Retina (tissue), 1 donor: ENCODE results near the gene NR1H2.
"Not testable (repeated sequence)": the region's sequence is repeated elsewhere in the genome, so short reads cannot be mapped to it uniquely, and the experiment has no call there.

Source experiments
- DNase-seq: peaks from one replicate; pipeline ENCODE4 v3.0.0-alpha.2; 2016

Gene NR1H2

GRCh38 chr19:50379602-50380001 is 3.3 kb downstream of the NR1H2 start:
- no peak for DNase-seq

- DNase-seq: no peak
These were observed 3.9 kb downstream of the NR1H2 start for GRCh38 chr19:50380137-50380536.

- no peak for DNase-seq
These were observed 4.5 kb downstream of the NR1H2 start for GRCh38 chr19:50380751-50381151.

DNA sequence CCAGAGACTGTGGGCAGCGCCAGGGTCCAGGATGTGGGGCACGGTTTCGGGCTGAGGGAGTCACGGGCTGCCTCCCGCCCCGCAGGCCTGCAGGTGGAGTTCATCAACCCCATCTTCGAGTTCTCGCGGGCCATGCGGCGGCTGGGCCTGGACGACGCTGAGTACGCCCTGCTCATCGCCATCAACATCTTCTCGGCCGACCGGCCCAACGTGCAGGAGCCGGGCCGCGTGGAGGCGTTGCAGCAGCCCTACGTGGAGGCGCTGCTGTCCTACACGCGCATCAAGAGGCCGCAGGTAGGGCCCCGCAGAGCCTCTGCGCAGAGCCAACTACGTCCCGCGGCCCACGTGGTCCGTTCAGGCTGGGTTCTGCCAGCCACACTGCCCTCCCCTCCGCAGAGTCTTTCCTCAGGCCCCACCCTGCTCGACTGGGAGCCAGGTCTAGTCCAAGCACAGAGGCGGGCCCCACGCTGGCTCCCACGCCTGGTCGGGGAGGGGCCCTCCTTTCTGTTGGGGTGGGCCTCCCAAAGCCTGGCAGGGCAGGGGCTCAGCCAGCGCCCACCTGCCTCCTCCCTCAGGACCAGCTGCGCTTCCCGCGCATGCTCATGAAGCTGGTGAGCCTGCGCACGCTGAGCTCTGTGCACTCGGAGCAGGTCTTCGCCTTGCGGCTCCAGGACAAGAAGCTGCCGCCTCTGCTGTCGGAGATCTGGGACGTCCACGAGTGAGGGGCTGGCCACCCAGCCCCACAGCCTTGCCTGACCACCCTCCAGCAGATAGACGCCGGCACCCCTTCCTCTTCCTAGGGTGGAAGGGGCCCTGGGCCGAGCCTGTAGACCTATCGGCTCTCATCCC is 5.8 kb downstream of the NR1H2 start:
- DNase-seq: no peak

- DNase-seq: no peak
These were observed 7.0 kb downstream of the NR1H2 start for GRCh38 chr19:50383001-50383851.

DNA sequence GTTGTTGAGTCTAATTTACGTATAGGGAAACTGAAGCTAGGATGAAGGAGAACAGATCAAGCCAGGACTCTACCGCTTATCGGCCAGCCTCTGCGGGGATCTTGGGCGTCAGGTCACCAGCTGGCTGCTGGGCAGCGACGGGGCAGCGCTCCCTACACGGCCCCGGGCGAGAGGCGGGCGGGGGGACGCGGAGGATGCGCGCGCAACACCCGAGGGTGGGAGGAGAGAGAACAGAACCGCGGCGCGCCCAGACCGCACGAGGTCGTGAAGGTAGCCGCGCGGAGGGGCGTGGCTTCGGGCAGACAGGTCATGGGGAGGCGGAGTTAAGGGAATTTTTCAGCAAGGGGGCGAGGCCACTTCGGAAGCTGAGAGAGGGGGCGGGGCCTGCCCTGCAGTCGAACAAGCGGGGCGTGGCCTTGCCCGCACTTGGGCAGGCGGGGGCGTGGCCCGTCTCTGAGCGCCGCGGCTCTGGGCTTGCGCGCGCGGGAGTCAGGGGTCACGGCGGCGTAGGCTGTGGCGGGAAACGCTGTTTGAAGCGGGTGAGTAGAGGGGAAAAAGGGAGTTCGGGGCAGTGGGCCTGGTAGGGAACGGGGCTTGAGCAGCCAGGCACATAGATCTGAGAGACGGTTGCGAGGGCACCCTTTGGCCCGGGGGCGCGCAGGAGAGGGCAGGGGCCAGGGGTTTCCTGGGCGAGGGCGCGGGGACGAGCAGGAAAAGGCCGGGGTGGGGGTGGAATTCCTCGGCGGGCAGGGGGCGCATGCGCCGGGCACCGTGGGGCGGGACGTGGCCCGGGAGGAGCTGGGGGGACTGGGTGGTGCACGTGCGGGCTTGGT is 7.8 kb downstream of the NR1H2 start, which contains the start of gene POLD1:
Gene POLD1, plus strand, starts transcription at position 496 of the 833 bp plus-strand sequence. CDS start 14,505 bp downstream, outside the sequence.
- peak; percentile 99 for DNase-seq

DNA sequence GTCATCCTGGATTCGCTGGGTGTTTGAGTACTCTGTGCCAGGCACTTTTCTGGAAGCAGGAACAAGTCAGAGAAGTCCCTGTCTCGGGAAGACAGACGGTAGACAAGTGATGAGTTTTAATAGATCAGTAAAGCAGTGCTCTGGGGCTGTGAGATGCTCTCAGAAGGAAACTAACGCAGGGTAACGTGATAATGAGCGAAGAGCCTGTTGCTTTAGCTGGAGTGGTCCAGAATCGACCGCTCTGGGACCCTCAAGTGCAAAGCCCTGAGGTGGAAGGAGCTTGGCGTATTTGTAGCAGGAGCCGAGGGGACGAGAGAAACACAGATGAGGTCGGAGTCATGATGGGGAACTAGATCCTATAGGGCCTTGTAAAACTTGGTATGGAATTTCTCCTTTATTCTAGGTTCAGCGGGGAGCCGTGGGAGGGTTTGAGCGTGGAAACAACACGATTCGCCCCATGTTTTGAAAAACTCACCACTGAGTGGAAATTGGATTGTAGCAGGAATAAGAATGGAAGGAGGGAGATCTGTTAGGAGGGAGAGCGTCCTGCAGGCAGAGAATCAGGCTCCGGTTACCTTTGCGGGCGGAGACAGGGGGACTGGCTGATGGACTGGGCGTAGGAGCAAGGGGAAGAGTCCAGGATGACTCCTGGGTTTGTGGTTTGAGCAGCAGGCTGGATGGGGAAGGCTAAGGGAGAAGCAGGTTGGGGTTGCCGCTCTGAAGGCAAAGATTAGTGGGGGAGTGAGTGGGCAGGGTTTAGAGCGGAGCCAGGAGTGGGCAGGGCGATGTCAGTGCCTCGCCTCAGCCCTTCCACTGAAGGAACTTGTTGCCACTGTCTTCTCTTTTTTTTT is 8.7 kb downstream of the NR1H2 start:
- DNase-seq: peak; percentile 40

DNA sequence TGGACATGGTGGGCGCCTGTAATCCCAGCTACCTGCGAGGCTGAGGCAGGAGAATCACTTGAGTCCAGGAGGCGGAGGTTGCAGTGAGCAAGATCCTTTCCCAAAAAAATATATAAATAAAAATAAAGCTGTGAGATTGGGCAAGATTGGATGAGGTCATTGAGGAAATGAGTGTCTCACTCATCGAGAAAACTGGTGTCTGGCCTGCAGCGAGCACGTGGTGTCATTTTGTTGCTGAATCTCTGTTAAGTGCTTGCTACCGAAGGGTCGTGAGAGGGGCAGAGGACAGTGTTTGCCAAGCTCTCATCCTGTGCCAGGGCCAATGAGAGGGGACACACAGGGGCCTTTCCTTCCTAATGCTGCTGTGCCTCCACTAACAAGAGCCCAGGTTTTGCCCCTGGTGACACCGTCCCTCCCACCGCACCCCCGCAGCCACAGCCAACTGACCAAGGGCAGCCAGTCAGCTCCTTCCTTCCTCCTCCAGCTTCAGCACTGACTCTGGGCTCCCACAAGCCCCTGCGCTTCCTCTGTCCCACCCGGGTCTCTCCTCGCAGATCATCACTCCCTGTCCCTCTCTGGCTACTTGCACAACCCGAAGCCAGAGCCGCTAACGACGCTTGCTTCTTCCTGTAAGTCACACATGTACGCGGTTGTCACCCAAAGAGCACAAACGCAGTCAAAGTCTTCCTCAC is 11.1 kb downstream of the NR1H2 start:
- DNase-seq: no peak

GRCh38 chr19:50387868-50388245 is 11.6 kb downstream of the NR1H2 start:
- DNase-seq: no peak

- not testable (repeated sequence) for DNase-seq
These were observed 14.0 kb downstream of the NR1H2 start for GRCh38 chr19:50390295-50390694.

GRCh38 chr19:50390952-50391351 is 14.7 kb downstream of the NR1H2 start:
- not testable (repeated sequence) for DNase-seq

GRCh38 chr19:50392759-50393158 is 16.5 kb downstream of the NR1H2 start:
- DNase-seq: no peak

GRCh38 chr19:50393589-50393988 is 17.3 kb downstream of the NR1H2 start:
- no peak for DNase-seq

GRCh38 chr19:50394017-50394416 is 17.8 kb downstream of the NR1H2 start:
- DNase-seq: no peak

DNA sequence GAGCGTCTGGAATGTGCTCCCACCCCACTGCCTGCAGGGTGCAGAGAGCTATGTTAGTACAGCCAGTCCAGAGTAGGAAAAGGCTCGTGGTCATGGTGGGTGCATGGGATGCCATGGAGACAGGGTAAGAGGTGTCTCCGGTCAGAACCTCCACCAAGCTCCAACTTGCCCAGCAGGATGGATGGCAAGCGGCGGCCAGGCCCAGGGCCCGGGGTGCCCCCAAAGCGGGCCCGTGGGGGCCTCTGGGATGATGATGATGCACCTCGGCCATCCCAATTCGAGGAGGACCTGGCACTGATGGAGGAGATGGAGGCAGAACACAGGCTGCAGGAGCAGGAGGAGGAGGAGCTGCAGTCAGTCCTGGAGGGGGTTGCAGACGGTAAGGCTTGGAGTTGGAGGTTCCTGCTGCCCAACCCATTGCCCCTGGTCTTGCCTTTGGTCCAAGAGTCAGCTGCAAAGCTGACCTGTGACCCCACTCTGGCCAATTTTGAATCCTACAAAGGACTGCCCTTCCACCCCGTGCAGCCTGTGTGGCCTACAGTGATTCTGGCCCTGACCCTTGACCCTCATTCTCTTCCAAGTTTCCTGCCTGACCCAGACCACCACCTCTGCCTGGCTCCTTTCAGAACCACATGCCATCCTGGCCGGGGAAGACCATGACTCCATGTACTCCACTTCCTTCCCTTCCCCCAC is 22.6 kb downstream of the NR1H2 start:
- no peak for DNase-seq

- no peak for DNase-seq
These were observed 23.1 kb downstream of the NR1H2 start for GRCh38 chr19:50399368-50399745.

- no peak for DNase-seq
These were observed 25.6 kb downstream of the NR1H2 start for GRCh38 chr19:50401605-50402450.

GRCh38 chr19:50402544-50403301 is 26.5 kb downstream of the NR1H2 start:
- no peak for DNase-seq
